GM12873 (cell line): ENCODE measurements around the gene CEPT1.

Experiments used
- TF ChIP-seq, protein P1 (sequence below): IDR thresholded peaks from 2 replicates; pipeline ENCODE4 v1.5.1; 2012; ENCODE audit warnings: low read depth, mild to moderate bottlenecking, moderate library complexity, low read length, control low read depth; ENCODE audit not compliant: insufficient read depth; ENCODE audit errors: missing control alignments

The CEPT1 gene

DNA sequence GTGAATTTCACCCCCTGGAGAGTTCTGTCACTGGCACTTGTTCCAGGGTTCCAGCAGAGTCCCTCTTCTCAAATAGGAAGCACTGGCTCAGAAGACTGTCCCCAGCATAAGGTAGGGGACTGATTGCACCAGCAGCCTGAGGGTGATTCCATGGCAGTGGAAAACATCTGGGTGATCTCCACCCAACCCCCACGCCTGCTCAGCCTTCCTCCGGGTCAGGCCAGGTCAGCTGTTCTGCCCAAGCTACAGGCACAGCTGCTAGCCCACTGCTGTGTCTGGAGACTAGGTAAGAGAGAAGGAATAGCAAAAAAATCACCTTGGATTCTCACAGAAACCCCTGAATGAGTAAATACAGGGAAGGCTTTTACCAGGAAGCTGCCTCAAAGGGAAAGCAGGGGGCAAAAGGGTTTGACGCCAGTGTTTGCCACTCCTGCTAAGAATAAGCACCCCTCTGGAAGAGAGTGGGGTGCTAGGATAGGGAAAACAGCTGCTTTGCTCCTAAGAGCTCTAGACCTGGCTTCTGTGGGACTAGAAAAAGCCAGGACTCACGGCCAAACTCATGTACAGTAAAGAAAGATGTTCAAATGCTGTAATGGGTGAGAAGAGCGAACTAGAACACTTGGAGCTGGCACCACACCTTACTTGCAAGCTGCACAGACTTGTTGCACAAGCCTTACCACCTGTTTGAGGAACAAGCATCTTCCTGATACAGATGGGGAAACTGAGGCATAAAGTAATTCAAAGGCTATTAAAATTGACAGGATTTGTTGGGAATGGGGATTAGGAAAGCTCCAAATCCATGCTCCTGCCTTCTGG is 61.5 kb downstream of the CEPT1 start:
- TF ChIP-seq, protein P1, sequence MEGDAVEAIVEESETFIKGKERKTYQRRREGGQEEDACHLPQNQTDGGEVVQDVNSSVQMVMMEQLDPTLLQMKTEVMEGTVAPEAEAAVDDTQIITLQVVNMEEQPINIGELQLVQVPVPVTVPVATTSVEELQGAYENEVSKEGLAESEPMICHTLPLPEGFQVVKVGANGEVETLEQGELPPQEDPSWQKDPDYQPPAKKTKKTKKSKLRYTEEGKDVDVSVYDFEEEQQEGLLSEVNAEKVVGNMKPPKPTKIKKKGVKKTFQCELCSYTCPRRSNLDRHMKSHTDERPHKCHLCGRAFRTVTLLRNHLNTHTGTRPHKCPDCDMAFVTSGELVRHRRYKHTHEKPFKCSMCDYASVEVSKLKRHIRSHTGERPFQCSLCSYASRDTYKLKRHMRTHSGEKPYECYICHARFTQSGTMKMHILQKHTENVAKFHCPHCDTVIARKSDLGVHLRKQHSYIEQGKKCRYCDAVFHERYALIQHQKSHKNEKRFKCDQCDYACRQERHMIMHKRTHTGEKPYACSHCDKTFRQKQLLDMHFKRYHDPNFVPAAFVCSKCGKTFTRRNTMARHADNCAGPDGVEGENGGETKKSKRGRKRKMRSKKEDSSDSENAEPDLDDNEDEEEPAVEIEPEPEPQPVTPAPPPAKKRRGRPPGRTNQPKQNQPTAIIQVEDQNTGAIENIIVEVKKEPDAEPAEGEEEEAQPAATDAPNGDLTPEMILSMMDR, result no peak

DNA sequence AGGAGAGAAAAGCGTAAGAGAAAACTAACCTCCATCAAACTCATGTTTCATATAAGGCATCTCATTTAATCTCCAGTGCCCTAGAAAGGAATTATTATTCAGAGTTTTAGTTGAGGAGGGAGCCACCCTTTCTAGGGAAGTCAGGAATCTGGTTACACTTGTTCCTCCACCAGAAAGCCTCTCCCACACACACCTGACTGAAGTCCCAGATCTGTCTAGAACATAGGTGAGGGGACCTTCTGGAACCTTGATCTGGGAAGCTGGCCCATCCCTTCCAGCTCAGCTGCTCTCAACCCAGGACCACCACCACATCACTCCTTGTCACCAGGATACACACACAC is 62.3 kb downstream of the CEPT1 start:
- TF ChIP-seq, protein P1, result no peak

DNA sequence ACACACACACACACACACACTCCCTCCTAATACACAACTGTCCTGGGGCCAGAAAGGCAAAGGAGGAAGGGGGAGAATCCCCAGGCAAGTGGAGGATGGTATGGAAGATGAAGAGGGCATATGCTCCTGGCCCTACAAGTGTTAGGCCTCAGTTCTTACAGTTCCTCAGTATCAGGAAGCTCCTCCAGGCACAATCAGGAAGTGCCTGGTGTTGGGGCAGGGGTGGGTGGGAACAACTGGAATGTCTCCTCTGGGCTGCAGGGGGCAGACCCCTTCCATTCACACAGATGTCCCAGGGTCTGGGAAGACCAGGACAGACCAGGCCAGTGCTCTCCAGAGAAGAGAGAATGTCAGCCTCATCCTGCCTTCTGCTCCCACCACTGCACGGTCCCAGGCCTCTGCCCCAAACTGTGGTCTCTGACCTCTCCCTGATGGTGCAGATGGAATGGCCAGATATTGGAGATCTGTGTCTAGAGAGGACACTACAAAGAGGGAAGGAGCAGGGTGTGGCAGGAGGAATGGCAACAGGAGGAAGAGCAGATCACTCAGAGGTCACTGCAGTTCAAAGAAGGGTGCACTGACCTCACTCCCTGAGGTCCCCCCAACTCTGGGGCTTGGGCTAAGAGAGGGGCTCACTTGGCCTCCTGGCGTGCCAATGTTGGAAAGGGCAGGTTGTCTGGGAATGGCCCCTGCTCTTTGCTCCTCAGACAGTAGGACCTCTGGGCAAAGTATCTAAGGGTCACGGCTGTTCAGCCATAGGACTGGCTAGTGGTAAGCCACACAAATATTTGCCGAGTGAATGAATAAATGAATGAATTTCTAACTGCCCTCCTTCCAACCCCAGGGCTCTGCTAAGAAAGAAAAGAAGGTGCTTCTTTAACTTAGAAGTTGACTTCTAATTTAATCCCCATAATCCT is 62.9 kb downstream of the CEPT1 start:
- TF ChIP-seq, protein P1, result peak; percentile 28

DNA sequence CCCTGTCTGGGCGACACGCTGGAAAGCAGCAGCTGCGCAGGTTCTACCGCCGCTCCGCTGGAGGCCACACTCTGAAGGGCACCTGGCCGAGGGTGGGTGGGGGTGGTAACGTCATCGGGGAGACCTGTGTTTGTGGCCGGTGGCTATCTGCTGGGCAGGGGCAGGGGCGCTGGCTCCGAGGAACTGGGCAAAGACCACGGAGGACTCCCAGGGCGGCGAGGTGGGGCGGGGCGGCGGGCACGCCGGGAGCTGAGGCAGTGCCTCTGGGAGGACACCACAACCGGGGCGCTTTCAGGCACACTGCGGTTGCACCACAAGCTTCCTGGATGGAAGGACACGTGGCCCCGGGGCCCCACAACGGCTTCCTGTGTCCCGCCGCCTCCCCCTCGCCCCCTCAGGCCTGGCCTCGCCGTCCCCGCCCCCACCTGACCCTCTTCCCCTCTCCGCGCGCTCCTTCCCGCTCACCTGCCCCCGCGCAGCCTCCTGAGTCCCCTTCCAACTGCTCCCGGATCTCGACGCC is 63.7 kb downstream of the CEPT1 start:
- TF ChIP-seq, protein P1, result no peak

DNA sequence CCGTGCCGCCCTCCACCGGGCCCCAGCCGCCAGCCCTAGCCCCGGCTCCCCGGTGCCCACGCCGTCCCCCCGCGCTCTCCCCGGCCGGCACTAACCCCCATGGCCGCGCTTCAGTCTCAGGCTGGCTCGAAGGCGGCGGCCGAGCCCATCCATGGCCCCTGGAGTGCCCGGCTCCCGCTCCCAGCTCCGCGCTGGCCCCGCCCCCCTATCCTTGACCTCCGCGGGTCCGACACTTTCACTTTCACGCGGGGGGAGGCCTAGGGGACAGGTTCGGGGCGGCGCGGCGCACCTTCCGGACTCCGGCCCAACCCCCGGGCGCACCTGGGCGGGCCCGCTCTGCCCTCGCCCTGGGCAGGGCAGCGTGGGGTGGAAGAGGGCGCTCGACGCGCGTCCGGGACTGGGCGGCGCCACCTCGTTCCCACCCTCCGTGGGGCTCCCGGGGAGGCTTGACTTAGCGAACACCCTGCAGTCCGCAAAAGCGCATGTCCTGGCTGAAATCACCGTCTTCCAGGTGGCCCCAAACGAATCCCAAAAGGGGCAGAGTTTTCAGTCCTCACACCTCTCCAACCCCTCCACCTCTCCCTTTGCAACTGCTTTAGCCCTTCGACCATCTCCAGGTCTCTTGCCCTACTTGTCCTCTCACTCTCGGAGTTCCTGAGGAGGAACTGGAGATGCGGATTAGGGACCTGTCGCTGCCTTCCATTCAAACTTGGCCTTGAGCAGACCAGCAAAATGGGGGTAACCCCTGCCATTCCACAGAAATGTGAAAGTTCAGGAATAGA is 64.4 kb downstream of the CEPT1 start:
- TF ChIP-seq, protein P1, result peak; percentile 5

DNA sequence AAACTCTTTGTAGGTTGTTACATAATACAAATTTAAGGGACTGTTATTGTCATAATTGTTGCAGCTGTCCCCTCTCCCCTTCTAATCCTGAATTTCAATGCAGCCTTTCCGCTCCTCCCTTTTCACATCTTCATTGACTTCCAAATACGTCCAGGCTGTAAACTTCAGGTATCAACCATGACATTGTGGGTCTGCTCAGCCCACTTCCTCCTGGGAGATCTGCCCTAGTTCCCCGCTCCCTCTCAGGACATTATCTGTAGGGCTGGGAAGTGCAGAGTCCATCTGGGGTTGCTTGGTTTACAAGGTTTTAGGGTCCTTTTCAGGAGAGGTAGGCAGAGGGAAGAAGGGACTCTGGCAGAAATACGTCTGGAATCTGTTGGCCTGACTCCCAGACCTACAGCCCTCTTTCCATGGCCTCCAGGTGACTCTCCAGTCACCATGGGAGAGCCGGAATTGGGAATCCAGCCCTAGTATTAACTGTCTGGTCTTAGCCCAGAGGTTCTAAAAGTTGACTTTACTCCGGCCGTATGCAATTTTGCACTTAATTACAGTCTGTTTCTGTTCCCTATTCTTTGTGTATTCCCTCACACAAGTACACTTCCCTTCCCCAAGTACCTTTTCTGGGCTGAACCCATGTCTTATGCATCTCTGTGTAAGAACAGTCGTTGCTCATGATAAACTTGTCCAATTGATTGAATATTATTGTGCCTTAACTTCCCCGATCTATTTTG is 65.1 kb downstream of the CEPT1 start:
- TF ChIP-seq, protein P1, result no peak
